OCI-M2 (cell line): ENCODE data around the gene TNS1.

Experiments used
- DNase-seq: peaks from one replicate; lab custom pipeline; 2025; ENCODE audit not compliant: unreplicated experiment; lab: John Stamatoyannopoulos, UW

Gene TNS1

GRCh38 chr2:217751952-217752351 lies 250.8 kb downstream of the TNS1 start:
- DNase-seq: no peak

- DNase-seq: no peak
Measured at GRCh38 chr2:217751192-217751591, 251.6 kb downstream of the TNS1 start.
